Heart left ventricle (tissue), 13 donors: ENCODE data around the gene RIN3.

Experiments used
- CTCF ChIP-seq, 12 donors: fragments of 200-600 bp; sonication (generic) in 4 of 12; IDR thresholded peaks; one replicate each; pipeline versions ENCODE4 v1.5.0 to v1.8.0; 2018 to 2022; ENCODE audit warnings: antibody characterized with exemption in 12 of 12, mild to moderate bottlenecking in 5 of 12
- POLR2A ChIP-seq, 2 donors: fragments of 450-650 bp; IDR thresholded peaks; one replicate each; pipeline ENCODE4 v1.6.1; 2017; ENCODE audit warnings: antibody characterized with exemption in 2 of 2, mild to moderate bottlenecking in 2 of 2, moderate library complexity in 2 of 2
- donor health status: ischemic (EF 13 %, LVEDD 7.1; RV severe dilation, severe dysfunction).
- donor health status: DM: no; HTN: yes; CAD: no.
- donor health status: DM: no; HTN: no; CAD: no.
- donor health status: ischemic (EF 25% LVEDD 6.9; RV normal size, moderate dysfunction).
- donor health status: ischemic (EF 25% LVEDD 5.7; RV mildly dilated, moderate dysfunction).
- donor health status: ischemic (EF 35%, LVEDD 5.7; RV mildly dilated, moderate dysfunction).
- donor health status: nonischemic (EF 11% LVEDD 7.7; RV severe dilation, severe dysfunction).
- donor health status: DM: yes; HTN: yes; CAD: no.
- donor health status: PGD.
- donor health status: ischemic (EF 29% LVEDD 5.4; RV normal size, mild dysfunction).
- donor health status: nonischemic (EF 23%, LVEDD 6.1; RV moderate dilation, normal function).

- no peak for TF ChIP-seq CTCF (IDR thresholded peaks at IDR 0.05)
- no peak for TF ChIP-seq POLR2A (IDR thresholded peaks at IDR 0.05)
Observed at GRCh38 chr14:92514844-92515514, 1.4 kb downstream of the RIN3 start.
